ENCODE results near the gene NFATC4.

GRCh38 chr14:24426150-24426911 lies 58.3 kb downstream of the NFATC4 start:
- TF ChIP-seq CTCF (IDR thresholded peaks at IDR 0.05) (no peak), EP300 (IDR thresholded peaks at IDR 0.05) (no peak)

Data from tibial nerve (tissue), 4 donors.